WTC11 (cell line): Measurements from ENCODE around the gene SCUBE3. TPM values are rescaled to one million over a fixed set of nuclear protein-coding genes. Genes with fewer than 3 reads are reported as not detected.

Experiments used
- ATAC-seq: fragments of 200-7000 bp; cut with Tn5 transposase; 2 replicates; pipeline ENCODE4 v1.10.0; 2021; ENCODE audit warnings: mild to moderate bottlenecking, moderate library complexity
- CTCF ChIA-PET: fragments of 300-600 bp; sonication (Branson Sonifier 250); formaldehyde crosslinking; loops from one replicate; lab custom pipeline; 2021; ENCODE audit warnings: antibody characterized with exemption; lab: Charles Lee
- POLR2A ChIA-PET: fragments of 350-600 bp; sonication (Branson Sonifier 250); formaldehyde crosslinking; loops from one replicate; lab custom pipeline; 2021; ENCODE audit warnings: antibody characterized with exemption; lab: Charles Lee
- DNase-seq: peaks from one replicate; pipeline ENCODE4 v3.0.0; 2021; ENCODE audit warnings: low spot score
- H3K27ac Mint-ChIP-seq: 2 replicates; pipeline ENCODE4 v1.8.0; 2021; ENCODE audit warnings: mixed read lengths
- H3K27me3 Mint-ChIP-seq: 2 replicates; pipeline ENCODE4 v1.8.0; 2021; ENCODE audit warnings: low read depth, mild to moderate bottlenecking, moderate library complexity, mixed read lengths
- H3K36me3 Mint-ChIP-seq: 2 replicates; pipeline ENCODE4 v1.8.0; 2021; ENCODE audit warnings: mixed read lengths
- H3K4me1 Mint-ChIP-seq: 2 replicates; pipeline ENCODE4 v1.8.0; 2022; ENCODE audit warnings: mixed read lengths
- H3K4me3 Mint-ChIP-seq: 2 replicates; pipeline ENCODE4 v1.8.0; 2021; ENCODE audit warnings: mild to moderate bottlenecking, moderate library complexity, mixed read lengths
- H3K9me3 Mint-ChIP-seq: 2 replicates; pipeline ENCODE4 v1.8.0; 2021; ENCODE audit warnings: mixed read lengths
- CBFB ChIP-seq: sonication (generic); formaldehyde crosslinking; IDR thresholded peaks from 2 replicates; pipeline ENCODE4 v1.8.1; 2022; ENCODE audit warnings: mild to moderate bottlenecking, low read depth, missing genetic modification reagents
- CREB1 ChIP-seq: sonication (generic); formaldehyde crosslinking; IDR thresholded peaks from 2 replicates; pipeline ENCODE4 v1.8.0; 2023; ENCODE audit warnings: mild to moderate bottlenecking, missing genetic modification reagents
- CTCF ChIP-seq: fragments of 200-600 bp; IDR thresholded peaks from 2 replicates; pipeline ENCODE4 v1.8.0; 2022; ENCODE audit warnings: antibody characterized with exemption
- E2F5 ChIP-seq: sonication (generic); formaldehyde crosslinking; IDR thresholded peaks from 2 replicates; pipeline ENCODE4 v1.8.1; 2022; ENCODE audit warnings: mild to moderate bottlenecking, moderate library complexity, missing genetic modification reagents
- ERG ChIP-seq: fragments of 250-450 bp; sonication (Bioruptor Pico); IDR thresholded peaks from 2 replicates; pipeline ENCODE4 v1.8.0; 2021; ENCODE audit warnings: mild to moderate bottlenecking
- FOXK1 ChIP-seq: sonication (generic); formaldehyde crosslinking; IDR thresholded peaks from 2 replicates; pipeline ENCODE4 v1.8.0; 2022; ENCODE audit warnings: mild to moderate bottlenecking, moderate library complexity, missing genetic modification reagents
- GABPB1 ChIP-seq: sonication (generic); formaldehyde crosslinking; IDR thresholded peaks from 2 replicates; pipeline ENCODE4 v1.8.1; 2023; ENCODE audit warnings: mild to moderate bottlenecking, missing genetic modification reagents
- HMGXB4 ChIP-seq: sonication (generic); formaldehyde crosslinking; IDR thresholded peaks from 2 replicates; pipeline ENCODE4 v1.8.1; 2023; ENCODE audit warnings: mild to moderate bottlenecking, moderate library complexity, missing genetic modification reagents
- MXD4 ChIP-seq: fragments of 250-450 bp; sonication (Bioruptor Pico); IDR thresholded peaks from 2 replicates; pipeline ENCODE4 v1.8.0; 2021; ENCODE audit warnings: mild to moderate bottlenecking, moderate library complexity, borderline replicate concordance
- RORB ChIP-seq: fragments of 250-450 bp; sonication (Bioruptor Pico); IDR thresholded peaks from 2 replicates; pipeline ENCODE4 v1.9.0; 2021; ENCODE audit warnings: mild to moderate bottlenecking
- SMAD3 ChIP-seq: sonication (generic); formaldehyde crosslinking; IDR thresholded peaks from 2 replicates; pipeline ENCODE4 v1.8.0; 2022; ENCODE audit warnings: missing genetic modification reagents, mild to moderate bottlenecking, borderline replicate concordance
- SOX15 ChIP-seq: fragments of 250-450 bp; sonication (Bioruptor Pico); IDR thresholded peaks from 2 replicates; pipeline ENCODE4 v1.9.0; 2021; ENCODE audit warnings: mild to moderate bottlenecking
- SP1 ChIP-seq: sonication (generic); formaldehyde crosslinking; conservative IDR thresholded peaks from 2 replicates; pipeline ENCODE4 v1.8.1; 2022; ENCODE audit warnings: missing genetic modification reagents
- TP53 ChIP-seq: sonication (generic); formaldehyde crosslinking; IDR thresholded peaks from 2 replicates; pipeline ENCODE4 v1.8.1; 2023; ENCODE audit warnings: mild to moderate bottlenecking, missing genetic modification reagents
- ZBTB21 ChIP-seq: sonication (generic); formaldehyde crosslinking; IDR thresholded peaks from 2 replicates; pipeline ENCODE4 v1.8.1; 2023; ENCODE audit warnings: mild to moderate bottlenecking, missing genetic modification reagents, borderline replicate concordance
- ZMAT4 ChIP-seq: fragments of 250-450 bp; sonication (Bioruptor Pico); IDR thresholded peaks from 2 replicates; pipeline ENCODE4 v1.9.0; 2021; ENCODE audit warnings: mild to moderate bottlenecking
- ZNF121 ChIP-seq: sonication (generic); formaldehyde crosslinking; IDR thresholded peaks from 2 replicates; pipeline ENCODE4 v1.8.0; 2023; ENCODE audit warnings: missing genetic modification reagents
- total RNA-seq: library from RNA; stranded (reverse); gene quantifications from 3 replicates; pipeline ENCODE4 v1.2.3, GENCODE V29; 2021
- TF ChIP-seq, protein P1 (sequence below): sonication (generic); formaldehyde crosslinking; IDR thresholded peaks from 2 replicates; pipeline ENCODE4 v1.8.1; 2022; ENCODE audit warnings: mild to moderate bottlenecking, missing genetic modification reagents, moderate library complexity, borderline replicate concordance
- TF ChIP-seq, protein P2 (sequence below): sonication (generic); formaldehyde crosslinking; IDR thresholded peaks from 2 replicates; pipeline ENCODE4 v1.8.1; 2022; ENCODE audit warnings: missing genetic modification reagents, borderline replicate concordance
- TF ChIP-seq, protein P3 (sequence below): sonication (generic); formaldehyde crosslinking; conservative IDR thresholded peaks from 2 replicates; pipeline ENCODE4 v1.8.1; 2023; ENCODE audit warnings: mild to moderate bottlenecking, low read depth, missing genetic modification reagents, moderate library complexity

The SCUBE3 gene
- total RNA-seq, 1 experiment from 2014 or later, result 2.1 TPM

GRCh38 chr6:35264550-35265274 is 51.0 kb downstream of the SCUBE3 start:
- H3K4me3 Mint-ChIP-seq, result no peak overlapping the region
- no peaks in the 10 kb centered on the region for H3K9me3 Mint-ChIP-seq
- no peaks in the 10 kb centered on the region for H3K36me3 Mint-ChIP-seq
- no peak for TF ChIP-seq MXD4 (CRISPR knock-in tag)
- no peak for TF ChIP-seq CTCF
- no peak for TF ChIP-seq SP1 (CRISPR knock-in tag)
- ATAC-seq, result no peak
- no peak overlapping the region for H3K27ac Mint-ChIP-seq
- ChIA-PET CTCF (interaction anchor here (0.9 kb wide), 1 partner anchor 77 kb away, joined by 3 read pairs; the partner anchor contains the start of gene PPARD), POLR2A (no interaction called here)
- peaks cover 13% of the 10 kb centered on the region for H3K4me1 Mint-ChIP-seq
- DNase-seq, result no peak
- H3K27me3 Mint-ChIP-seq, result no peaks in the 10 kb centered on the region

GRCh38 chr6:35265523-35265922 is 51.8 kb downstream of the SCUBE3 start:
- H3K27me3 Mint-ChIP-seq, result peaks cover 2% of the 10 kb centered on the region; the same call in 1 of the 2 replicates
- H3K9me3 Mint-ChIP-seq, result no peaks in the 10 kb centered on the region
- TF ChIP-seq, protein P1, sequence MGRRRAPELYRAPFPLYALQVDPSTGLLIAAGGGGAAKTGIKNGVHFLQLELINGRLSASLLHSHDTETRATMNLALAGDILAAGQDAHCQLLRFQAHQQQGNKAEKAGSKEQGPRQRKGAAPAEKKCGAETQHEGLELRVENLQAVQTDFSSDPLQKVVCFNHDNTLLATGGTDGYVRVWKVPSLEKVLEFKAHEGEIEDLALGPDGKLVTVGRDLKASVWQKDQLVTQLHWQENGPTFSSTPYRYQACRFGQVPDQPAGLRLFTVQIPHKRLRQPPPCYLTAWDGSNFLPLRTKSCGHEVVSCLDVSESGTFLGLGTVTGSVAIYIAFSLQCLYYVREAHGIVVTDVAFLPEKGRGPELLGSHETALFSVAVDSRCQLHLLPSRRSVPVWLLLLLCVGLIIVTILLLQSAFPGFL (CRISPR knock-in tag), result no peak
- TF ChIP-seq HMGXB4, result no peak
- TF ChIP-seq, protein P2, sequence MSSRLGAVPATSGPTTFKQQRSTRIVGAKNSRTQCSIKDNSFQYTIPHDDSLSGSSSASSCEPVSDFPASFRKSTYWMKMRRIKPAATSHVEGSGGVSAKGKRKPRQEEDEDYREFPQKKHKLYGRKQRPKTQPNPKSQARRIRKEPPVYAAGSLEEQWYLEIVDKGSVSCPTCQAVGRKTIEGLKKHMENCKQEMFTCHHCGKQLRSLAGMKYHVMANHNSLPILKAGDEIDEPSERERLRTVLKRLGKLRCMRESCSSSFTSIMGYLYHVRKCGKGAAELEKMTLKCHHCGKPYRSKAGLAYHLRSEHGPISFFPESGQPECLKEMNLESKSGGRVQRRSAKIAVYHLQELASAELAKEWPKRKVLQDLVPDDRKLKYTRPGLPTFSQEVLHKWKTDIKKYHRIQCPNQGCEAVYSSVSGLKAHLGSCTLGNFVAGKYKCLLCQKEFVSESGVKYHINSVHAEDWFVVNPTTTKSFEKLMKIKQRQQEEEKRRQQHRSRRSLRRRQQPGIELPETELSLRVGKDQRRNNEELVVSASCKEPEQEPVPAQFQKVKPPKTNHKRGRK (CRISPR knock-in tag), result no peak
- no peak for TF ChIP-seq GABPB1 (CRISPR knock-in tag)
- no peak for TF ChIP-seq ERG
- TF ChIP-seq TP53 (CRISPR knock-in tag), result no peak
- no peak for TF ChIP-seq CREB1 (CRISPR knock-in tag)
- no peak for TF ChIP-seq RORB (CRISPR knock-in tag)
- TF ChIP-seq SOX15 (CRISPR knock-in tag), result no peak
- no peak for TF ChIP-seq FOXK1
- TF ChIP-seq ZNF121 (CRISPR knock-in tag), result no peak
- TF ChIP-seq ZBTB21 (CRISPR knock-in tag), result no peak
- no peak for TF ChIP-seq CBFB
- no peak for TF ChIP-seq SMAD3 (CRISPR knock-in tag)
- no peak for TF ChIP-seq ZMAT4 (CRISPR knock-in tag)
- no peak for TF ChIP-seq E2F5
- TF ChIP-seq, protein P3, sequence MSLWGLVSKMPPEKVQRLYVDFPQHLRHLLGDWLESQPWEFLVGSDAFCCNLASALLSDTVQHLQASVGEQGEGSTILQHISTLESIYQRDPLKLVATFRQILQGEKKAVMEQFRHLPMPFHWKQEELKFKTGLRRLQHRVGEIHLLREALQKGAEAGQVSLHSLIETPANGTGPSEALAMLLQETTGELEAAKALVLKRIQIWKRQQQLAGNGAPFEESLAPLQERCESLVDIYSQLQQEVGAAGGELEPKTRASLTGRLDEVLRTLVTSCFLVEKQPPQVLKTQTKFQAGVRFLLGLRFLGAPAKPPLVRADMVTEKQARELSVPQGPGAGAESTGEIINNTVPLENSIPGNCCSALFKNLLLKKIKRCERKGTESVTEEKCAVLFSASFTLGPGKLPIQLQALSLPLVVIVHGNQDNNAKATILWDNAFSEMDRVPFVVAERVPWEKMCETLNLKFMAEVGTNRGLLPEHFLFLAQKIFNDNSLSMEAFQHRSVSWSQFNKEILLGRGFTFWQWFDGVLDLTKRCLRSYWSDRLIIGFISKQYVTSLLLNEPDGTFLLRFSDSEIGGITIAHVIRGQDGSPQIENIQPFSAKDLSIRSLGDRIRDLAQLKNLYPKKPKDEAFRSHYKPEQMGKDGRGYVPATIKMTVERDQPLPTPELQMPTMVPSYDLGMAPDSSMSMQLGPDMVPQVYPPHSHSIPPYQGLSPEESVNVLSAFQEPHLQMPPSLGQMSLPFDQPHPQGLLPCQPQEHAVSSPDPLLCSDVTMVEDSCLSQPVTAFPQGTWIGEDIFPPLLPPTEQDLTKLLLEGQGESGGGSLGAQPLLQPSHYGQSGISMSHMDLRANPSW (CRISPR knock-in tag), result no peak
- TF ChIP-seq SP1 (CRISPR knock-in tag), result no peak
- TF ChIP-seq, all 79 proteins: peak for 0
- Mint-ChIP-seq H3K36me3 (peaks cover 3% of the 10 kb centered on the region; the same call in 1 of the 2 replicates), H3K4me1 (peaks cover 8% of the 10 kb centered on the region), H3K27ac (no peak overlapping the region; the same call in 1 of the 2 replicates), H3K4me3 (no peak overlapping the region)
- ATAC-seq (no peak), DNase-seq (no peak)
- ChIA-PET CTCF (interaction anchor here (1.0 kb wide), 1 partner anchor 184 kb away, joined by 4 read pairs; no protein-coding TSS in a partner anchor), POLR2A (no interaction called here)
